GM12872 (cell line): ENCODE measurements around the gene PRR5L.

ENCODE experiments used
- CTCF ChIP-seq: IDR thresholded peaks from 3 replicates; pipeline ENCODE4 v1.5.1; 2011; ENCODE audit warnings: low read depth, mild to moderate bottlenecking, low read length, moderate library complexity; ENCODE audit not compliant: insufficient read depth

The PRR5L gene

GRCh38 chr11:36361901-36362391, 65.9 kb downstream of the PRR5L start:
- no peak for TF ChIP-seq CTCF

GRCh38 chr11:36362902-36363301, 66.8 kb downstream of the PRR5L start:
- TF ChIP-seq CTCF, result no peak

GRCh38 chr11:36363361-36364268, 67.5 kb downstream of the PRR5L start:
- no peak for TF ChIP-seq CTCF

- no peak for TF ChIP-seq CTCF
These were observed 68.7 kb downstream of the PRR5L start for GRCh38 chr11:36364551-36365325.

GRCh38 chr11:36365907-36366306, 69.8 kb downstream of the PRR5L start:
- no peak for TF ChIP-seq CTCF

- TF ChIP-seq CTCF, result no peak
These were observed 72.0 kb downstream of the PRR5L start for GRCh38 chr11:36367806-36368680.
